K562 (cell line): Measurements from ENCODE around the gene SSBP2. TPM values are rescaled to one million over a fixed set of nuclear protein-coding genes. Genes with fewer than 3 reads are reported as not detected.

Source experiments
- BHLHE40 ChIP-seq: IDR thresholded peaks from 2 replicates; pipeline ENCODE4 v1.6.1; 2011; ENCODE audit warnings: low read length, improper control_type of control experiment
- CREBBP ChIP-seq: IDR thresholded peaks from one replicate; pipeline ENCODE4 v1.6.1; 2012; ENCODE audit warnings: low read depth, mild to moderate bottlenecking, control low read depth, inconsistent platforms, low read length
- DPF2 ChIP-seq: fragments of 450-650 bp; IDR thresholded peaks from 2 replicates; pipeline ENCODE4 v1.6.1; 2016
- EP400 ChIP-seq: fragments of 450-650 bp; IDR thresholded peaks from 2 replicates; pipeline ENCODE4 v1.6.1; 2017; ENCODE audit warnings: antibody characterized with exemption, mild to moderate bottlenecking, moderate library complexity
- GATAD2A ChIP-seq: fragments of 450-650 bp; IDR thresholded peaks from 2 replicates; pipeline ENCODE4 v1.6.1; 2017
- HES1 ChIP-seq: fragments of 450-650 bp; IDR thresholded peaks from 2 replicates; pipeline ENCODE4 v1.6.1; 2016; ENCODE audit warnings: low read depth, mild to moderate bottlenecking, moderate library complexity
- L3MBTL2 ChIP-seq: fragments of 450-650 bp; IDR thresholded peaks from 2 replicates; pipeline ENCODE4 v1.6.1; 2016; ENCODE audit warnings: mild to moderate bottlenecking, moderate library complexity
- MEIS2 ChIP-seq: fragments of 450-650 bp; IDR thresholded peaks from 2 replicates; pipeline ENCODE4 v1.6.1; 2014; ENCODE audit warnings: mild to moderate bottlenecking; ENCODE audit not compliant: partially characterized antibody
- NCOA1 ChIP-seq: fragments of 450-650 bp; IDR thresholded peaks from 2 replicates; pipeline ENCODE4 v1.6.1; 2016; ENCODE audit warnings: low read depth
- NCOR1 ChIP-seq: fragments of 450-650 bp; IDR thresholded peaks from 2 replicates; pipeline ENCODE4 v1.6.1; 2016; ENCODE audit warnings: mild to moderate bottlenecking, moderate library complexity
- NFRKB ChIP-seq: fragments of 450-650 bp; IDR thresholded peaks from 2 replicates; pipeline ENCODE4 v1.6.1; 2016; ENCODE audit warnings: low read depth
- RBM14 ChIP-seq: fragments of 200-400 bp; formaldehyde crosslinking; IDR thresholded peaks from 2 replicates; pipeline ENCODE4 v1.6.1; 2018; ENCODE audit warnings: low read depth, mild to moderate bottlenecking, low read length, moderate library complexity, borderline replicate concordance; ENCODE audit not compliant: insufficient read depth
- SMARCA4 ChIP-seq: fragments of 450-650 bp; IDR thresholded peaks from 2 replicates; pipeline ENCODE4 v1.6.1; 2016
- STAT5A ChIP-seq: IDR thresholded peaks from 2 replicates; pipeline ENCODE4 v1.6.1; 2012; ENCODE audit warnings: low read length, inconsistent platforms, borderline replicate concordance
- TAL1 ChIP-seq: fragments of 450-650 bp; IDR thresholded peaks from 2 replicates; pipeline ENCODE4 v1.6.1; 2016; ENCODE audit warnings: mild to moderate bottlenecking
- TOE1 ChIP-seq, 2 experiments: fragments of 450-650 bp in 1 of 2; sonication (generic) in 1 of 2; formaldehyde crosslinking in 1 of 2; IDR thresholded peaks; 2 replicates each; pipeline versions ENCODE4 v1.7.1 to v1.8.0; 2016 to 2022; ENCODE audit warnings: borderline replicate concordance in 2 of 2, mild to moderate bottlenecking in 2 of 2, antibody characterized with exemption in 1 of 2, inconsistent platforms in 1 of 2, low read depth in 1 of 2, missing genetic modification reagents in 1 of 2, moderate library complexity in 1 of 2
- ZBTB49 ChIP-seq: sonication (generic); formaldehyde crosslinking; IDR thresholded peaks from 2 replicates; pipeline ENCODE4 v1.8.0; 2022; ENCODE audit warnings: missing genetic modification reagents, mild to moderate bottlenecking, borderline replicate concordance
- ZC3H4 ChIP-seq: sonication (generic); formaldehyde crosslinking; IDR thresholded peaks from 2 replicates; pipeline ENCODE4 v1.9.0; 2021; ENCODE audit warnings: missing genetic modification reagents, borderline replicate concordance
- ZNF146 ChIP-seq: IDR thresholded peaks from one replicate; pipeline ENCODE4 v1.6.1; 2018; ENCODE audit warnings: missing compliant biosample characterization; ENCODE audit not compliant: unreplicated experiment
- polyA plus RNA-seq, 8 experiments: library from polyadenylated mRNA; depleted of rRNA in 4 of 8; stranded (reverse) in 5 of 8; unstranded in 3 of 8; fragments of >200 nt; fragmentation: Nextera tagmentation in 2 of 8; fragmentation: Illumina TruSeq in 1 of 8; extraction: Ambion mirVana in 2 of 8; extraction: Trizol in 1 of 8; gene quantifications; 2 replicates each; pipeline versions ENCODE4 v1.2.1 to v1.2.3, GENCODE V29; 2011 to 2014; ENCODE audit warnings: inconsistent platforms in 1 of 8, missing spikeins in 1 of 8
- total RNA-seq, 7 experiments: library from RNA; depleted of rRNA in 6 of 7; stranded (reverse); fragments of >200 nt in 6 of 7; fragmentation: Illumina TruSeq in 2 of 7; extraction: Trizol in 2 of 7; gene quantifications; 2 replicates each; pipeline versions ENCODE4 v1.2.1 to v1.2.3, GENCODE V29; 2011 to 2021; ENCODE audit warnings: low replicate concordance in 1 of 7
- TF ChIP-seq, protein P1 (sequence below): fragments of 250-450 bp; sonication (Bioruptor Pico); IDR thresholded peaks from 2 replicates; pipeline ENCODE4 v1.5.0; 2020; ENCODE audit warnings: mild to moderate bottlenecking
- TF ChIP-seq, protein P2 (sequence below): IDR thresholded peaks from 2 replicates; pipeline ENCODE4 v1.6.1; 2012; ENCODE audit warnings: low read depth, low read length, improper control_type of control experiment, borderline replicate concordance
- TF ChIP-seq, protein P3 (sequence below), 2 experiments: fragments of 450-650 bp; conservative IDR thresholded peaks; 2 replicates each; pipeline ENCODE4 v1.6.1; 2017; ENCODE audit warnings: mild to moderate bottlenecking in 2 of 2, moderate library complexity in 2 of 2

The SSBP2 gene
- total and polyA plus RNA-seq, 9 of the 15 experiments (the other 6 are each of a cell fraction or from before 2014, with no cell fraction given) = 22.3 to 133 (median 42.1) TPM

DNA sequence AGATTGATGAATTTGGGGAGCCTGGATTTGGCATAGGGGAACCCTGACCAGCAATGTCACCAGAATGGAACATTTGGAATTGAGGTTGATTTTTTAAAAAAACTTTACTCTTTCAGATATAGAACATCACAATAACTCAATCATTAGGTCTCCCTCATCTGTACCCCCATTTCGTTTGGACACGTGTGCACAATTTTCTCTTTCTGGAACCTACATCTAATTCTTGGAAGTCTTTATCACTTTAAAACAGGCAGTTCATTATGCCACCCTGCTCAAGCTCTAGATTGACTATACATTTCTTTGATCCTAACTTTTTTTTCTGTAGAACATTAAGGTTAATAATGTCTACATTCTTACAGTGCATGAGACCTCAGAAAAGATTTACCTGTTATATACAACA is 3.7 kb upstream of the SSBP2 start (continued):
- TF ChIP-seq STAT5A = peak; percentile 86
- 0 out of 2 replicates have a peak, but pooled peaks have one; percentile 36 for TF ChIP-seq HES1
- TF ChIP-seq TAL1 = peak; percentile 59
- TF ChIP-seq BHLHE40 = peak; percentile 26; the same call in 1 of the 2 replicates
- peak; percentile 64 for TF ChIP-seq NCOR1
- TF ChIP-seq NFRKB = 0 out of 2 replicates have a peak, but pooled peaks have one; percentile 4
- peak; percentile 63 for TF ChIP-seq SMARCA4
- TF ChIP-seq NCOA1 = no peak
- peak; percentile 12 for TF ChIP-seq MEIS2
- TF ChIP-seq, protein P1, sequence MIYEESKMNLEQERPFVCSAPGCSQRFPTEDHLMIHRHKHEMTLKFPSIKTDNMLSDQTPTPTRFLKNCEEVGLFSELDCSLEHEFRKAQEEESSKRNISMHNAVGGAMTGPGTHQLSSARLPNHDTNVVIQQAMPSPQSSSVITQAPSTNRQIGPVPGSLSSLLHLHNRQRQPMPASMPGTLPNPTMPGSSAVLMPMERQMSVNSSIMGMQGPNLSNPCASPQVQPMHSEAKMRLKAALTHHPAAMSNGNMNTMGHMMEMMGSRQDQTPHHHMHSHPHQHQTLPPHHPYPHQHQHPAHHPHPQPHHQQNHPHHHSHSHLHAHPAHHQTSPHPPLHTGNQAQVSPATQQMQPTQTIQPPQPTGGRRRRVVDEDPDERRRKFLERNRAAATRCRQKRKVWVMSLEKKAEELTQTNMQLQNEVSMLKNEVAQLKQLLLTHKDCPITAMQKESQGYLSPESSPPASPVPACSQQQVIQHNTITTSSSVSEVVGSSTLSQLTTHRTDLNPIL (CRISPR knock-in tag) = no peak
- TF ChIP-seq GATAD2A = 0 out of 2 replicates have a peak, but pooled peaks have one; percentile 50
- TF ChIP-seq, protein P2, sequence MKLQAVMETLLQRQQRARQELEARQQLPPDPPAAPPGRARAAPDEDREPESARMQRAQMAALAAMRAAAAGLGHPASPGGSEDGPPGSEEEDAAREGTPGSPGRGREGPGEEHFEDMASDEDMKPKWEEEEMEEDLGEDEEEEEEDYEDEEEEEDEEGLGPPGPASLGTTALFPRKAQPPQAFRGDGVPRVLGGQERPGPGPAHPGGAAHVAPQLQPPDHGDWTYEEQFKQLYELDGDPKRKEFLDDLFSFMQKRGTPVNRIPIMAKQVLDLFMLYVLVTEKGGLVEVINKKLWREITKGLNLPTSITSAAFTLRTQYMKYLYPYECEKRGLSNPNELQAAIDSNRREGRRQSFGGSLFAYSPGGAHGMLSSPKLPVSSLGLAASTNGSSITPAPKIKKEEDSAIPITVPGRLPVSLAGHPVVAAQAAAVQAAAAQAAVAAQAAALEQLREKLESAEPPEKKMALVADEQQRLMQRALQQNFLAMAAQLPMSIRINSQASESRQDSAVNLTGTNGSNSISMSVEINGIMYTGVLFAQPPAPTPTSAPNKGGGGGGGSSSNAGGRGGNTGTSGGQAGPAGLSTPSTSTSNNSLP = 0 out of 2 replicates have a peak, but pooled peaks have one; percentile 7
- TF ChIP-seq, protein P3, sequence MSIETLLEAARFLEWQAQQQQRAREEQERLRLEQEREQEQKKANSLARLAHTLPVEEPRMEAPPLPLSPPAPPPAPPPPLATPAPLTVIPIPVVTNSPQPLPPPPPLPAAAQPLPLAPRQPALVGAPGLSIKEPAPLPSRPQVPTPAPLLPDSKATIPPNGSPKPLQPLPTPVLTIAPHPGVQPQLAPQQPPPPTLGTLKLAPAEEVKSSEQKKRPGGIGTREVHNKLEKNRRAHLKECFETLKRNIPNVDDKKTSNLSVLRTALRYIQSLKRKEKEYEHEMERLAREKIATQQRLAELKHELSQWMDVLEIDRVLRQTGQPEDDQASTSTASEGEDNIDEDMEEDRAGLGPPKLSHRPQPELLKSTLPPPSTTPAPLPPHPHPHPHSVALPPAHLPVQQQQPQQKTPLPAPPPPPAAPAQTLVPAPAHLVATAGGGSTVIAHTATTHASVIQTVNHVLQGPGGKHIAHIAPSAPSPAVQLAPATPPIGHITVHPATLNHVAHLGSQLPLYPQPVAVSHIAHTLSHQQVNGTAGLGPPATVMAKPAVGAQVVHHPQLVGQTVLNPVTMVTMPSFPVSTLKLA (conservative IDR thresholded peaks at IDR 0.05) = peak; percentile 41 to 57; a peak in 3 of 4 replicates
- 0 out of 2 replicates have a peak, but pooled peaks have one; percentile 19 for TF ChIP-seq L3MBTL2
- TF ChIP-seq DPF2 = peak; percentile 30; the same call in 1 of the 2 replicates
- no peak for TF ChIP-seq CREBBP
- TF ChIP-seq RBM14 = no peak
- TF ChIP-seq TOE1 (IDR thresholded peaks at IDR 0.05; ENCODE audit: borderline replicate concordance) = no peak
- no peak for TF ChIP-seq TOE1 (CRISPR knock-in tag; IDR thresholded peaks at IDR 0.05; ENCODE audit: borderline replicate concordance, low read depth)
- TF ChIP-seq ZNF146 (CRISPR knock-in tag) = no peak
- TF ChIP-seq EP400 = peak; percentile 33; the same call in 1 of the 2 replicates
- no peak for TF ChIP-seq ZC3H4 (CRISPR knock-in tag)
- TF ChIP-seq ZBTB49 (CRISPR knock-in tag) = no peak
